ENCODE measurements around the gene PRDM5.
"Not testable (repeated sequence)": the region's sequence is repeated elsewhere in the genome, so short reads cannot be mapped to it uniquely, and the experiment has no call there.

PRDM5 gene

DNA sequence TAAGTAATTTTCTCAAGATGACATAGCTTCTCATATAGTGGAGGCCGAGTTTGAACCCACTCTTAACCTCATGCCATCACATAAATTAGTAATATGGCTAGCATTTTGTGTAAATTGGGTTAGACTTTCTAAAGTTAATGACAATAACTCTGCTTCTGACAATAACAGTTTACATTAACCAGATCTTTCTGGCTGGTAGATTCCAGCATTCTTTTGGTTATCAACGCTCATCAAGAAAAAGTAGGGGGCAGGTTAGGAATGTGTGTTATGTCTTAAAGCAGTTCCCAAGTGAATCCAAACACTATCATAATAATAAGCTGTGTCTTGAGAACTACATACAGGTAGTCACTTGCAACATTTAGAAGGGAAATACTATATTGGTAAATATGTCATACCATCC is 162.5 kb downstream of the PRDM5 start:
- no peak for DNase-seq (ENCODE audit: low read depth, low spot score)

DNA sequence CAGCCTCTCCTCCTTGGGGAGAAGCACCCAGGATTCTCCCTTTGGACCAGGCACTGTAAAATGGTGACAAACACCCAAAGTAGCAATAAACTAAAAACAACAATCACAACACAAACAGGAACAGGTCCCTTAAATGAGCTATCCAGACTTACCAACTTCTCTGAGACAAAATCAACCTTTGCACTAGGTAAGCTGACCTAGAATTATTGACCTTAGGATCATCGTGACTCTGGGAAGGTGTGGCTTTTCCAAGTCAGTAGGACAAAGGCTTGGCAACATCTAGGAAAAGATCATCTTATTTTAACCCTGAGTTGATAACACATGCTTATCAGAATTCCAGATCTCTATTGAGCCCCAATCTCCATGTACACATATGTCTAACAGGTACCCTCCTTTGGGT is 166.7 kb downstream of the PRDM5 start:
- no peak for DNase-seq (ENCODE audit: low read depth, low spot score)

DNA sequence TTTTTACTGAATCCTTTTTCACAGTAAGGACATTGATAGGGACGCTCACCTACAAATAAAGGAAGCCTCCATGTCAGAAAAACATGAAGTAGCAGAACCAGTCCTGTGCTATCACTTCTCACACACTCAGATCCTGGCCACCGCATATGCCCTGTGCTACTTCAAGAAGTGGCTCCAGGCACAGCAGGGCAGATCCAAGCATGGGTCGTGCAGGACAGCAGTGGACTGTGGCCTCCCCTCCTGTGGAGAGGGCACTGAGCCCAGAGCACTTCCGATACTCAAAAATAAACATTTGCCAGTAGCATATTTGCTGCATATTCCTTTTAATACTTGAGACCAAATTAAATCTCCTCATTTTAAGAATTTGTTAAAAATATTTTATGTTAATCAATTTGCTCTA is 167.9 kb downstream of the PRDM5 start:
- DNase-seq (ENCODE audit: low read depth, low spot score): no peak

DNA sequence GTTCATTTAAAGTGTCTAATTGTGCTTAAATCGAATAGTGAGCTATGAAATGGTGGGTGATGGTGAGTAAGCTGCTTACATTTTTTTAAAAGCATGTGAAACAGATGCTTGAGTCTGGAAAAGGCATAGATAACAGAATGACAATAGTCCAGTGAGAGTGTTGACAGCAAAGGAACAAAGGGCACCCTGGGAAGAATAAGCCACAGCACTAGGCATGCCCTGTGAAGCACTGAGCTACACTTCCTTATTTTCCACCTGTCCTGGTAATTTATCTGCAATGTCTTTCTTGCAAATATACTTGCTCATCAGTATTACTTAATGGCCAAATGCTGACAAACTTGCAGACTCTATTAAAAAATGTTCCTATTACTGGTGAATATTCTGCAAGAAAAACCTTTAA is 168.7 kb downstream of the PRDM5 start:
- DNase-seq (ENCODE audit: low read depth, low spot score): no peak

DNA sequence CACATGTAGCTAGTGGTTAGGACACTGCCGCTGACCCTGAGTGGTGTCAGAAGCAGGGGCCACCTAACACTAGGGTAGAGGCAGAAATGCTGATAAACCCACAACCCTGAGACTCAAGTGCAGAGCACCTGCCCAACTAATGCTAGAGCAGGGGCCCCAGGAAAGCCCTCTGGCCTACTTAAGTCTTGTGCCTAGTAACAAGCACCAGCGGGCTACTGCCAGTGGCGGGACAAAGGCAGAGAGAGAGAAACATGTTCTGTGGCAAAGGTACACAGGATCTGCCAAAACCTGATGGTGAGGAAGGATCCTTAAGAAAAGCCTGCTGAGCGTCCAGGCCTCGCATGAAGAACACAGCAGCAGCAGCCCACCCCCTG is 172.4 kb downstream of the PRDM5 start:
- no peak for DNase-seq (ENCODE audit: low read depth, low spot score)

DNA sequence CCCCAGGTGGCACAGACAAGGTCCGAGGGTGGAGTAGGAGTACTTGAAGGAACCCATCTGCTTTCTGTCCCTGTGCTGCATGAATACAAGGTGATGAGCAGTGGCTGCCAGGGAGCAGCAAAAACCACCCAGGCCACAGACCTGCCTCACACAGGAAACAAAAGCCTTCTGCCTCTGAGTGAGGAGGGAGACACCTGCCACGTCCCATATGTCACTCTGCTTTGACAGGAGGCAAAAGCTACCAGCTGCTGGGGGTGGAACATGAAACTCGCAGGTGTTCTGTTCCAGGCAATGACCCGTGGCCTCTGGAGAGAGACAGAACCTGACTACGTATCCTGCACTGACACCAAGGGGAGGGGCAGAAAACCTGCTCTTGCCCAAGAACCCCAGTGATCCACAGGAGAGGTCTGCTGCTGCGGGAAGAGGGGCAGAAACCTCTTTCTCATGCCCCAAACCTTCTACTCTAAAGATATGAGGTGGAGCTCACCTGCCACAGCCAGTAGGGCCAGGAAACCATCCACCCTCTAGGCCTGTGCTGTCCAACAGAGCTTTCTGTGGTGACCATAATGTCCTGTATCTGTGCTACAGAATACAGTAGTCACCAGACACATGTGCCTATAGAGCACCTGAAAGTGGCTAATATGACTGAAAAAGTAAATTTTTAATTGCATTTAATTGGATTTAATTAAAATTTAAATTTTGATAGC is 172.9 kb downstream of the PRDM5 start:
- DNase-seq (ENCODE audit: low read depth, low spot score): no peak

DNA sequence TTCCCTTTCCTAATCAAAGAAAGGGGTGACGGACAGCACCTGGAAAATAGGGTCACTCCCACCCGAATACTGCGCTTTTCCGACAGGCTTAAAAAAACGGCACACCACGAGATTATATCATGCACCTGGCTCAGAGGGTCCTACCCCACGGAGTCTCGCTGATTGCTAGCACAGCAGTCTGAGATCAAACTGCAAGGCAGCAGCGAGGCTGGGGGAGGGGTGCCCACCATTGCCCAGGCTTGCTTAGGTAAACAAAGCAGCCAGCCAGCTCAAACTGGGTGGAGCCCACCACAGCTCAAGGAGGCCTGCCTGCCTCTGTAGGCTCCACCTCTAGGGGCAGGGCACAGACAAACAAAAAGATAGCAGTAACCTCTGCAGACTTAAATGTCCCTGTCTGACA is 180.9 kb downstream of the PRDM5 start:
- DNase-seq (ENCODE audit: low read depth, low spot score): not testable (repeated sequence)

DNA sequence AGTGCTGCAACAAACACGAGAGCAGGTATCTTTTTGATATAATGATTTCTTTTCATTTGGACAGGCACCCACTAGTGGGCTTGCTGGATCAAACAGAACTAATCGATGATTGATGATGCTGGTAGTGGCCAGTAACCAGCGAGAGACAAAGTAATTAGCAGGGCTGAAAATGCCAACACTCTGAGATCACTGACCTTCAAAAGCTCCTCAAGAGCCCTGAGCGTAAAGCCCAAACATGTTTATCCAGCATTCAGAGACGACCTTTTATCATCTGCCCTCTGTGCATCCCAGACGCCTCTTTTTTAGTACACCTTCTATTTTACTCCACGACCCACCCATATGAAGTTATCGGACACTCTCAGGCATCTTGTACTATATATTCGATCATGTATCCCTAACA is 186.2 kb downstream of the PRDM5 start:
- DNase-seq (ENCODE audit: low read depth, low spot score): no peak

DNA sequence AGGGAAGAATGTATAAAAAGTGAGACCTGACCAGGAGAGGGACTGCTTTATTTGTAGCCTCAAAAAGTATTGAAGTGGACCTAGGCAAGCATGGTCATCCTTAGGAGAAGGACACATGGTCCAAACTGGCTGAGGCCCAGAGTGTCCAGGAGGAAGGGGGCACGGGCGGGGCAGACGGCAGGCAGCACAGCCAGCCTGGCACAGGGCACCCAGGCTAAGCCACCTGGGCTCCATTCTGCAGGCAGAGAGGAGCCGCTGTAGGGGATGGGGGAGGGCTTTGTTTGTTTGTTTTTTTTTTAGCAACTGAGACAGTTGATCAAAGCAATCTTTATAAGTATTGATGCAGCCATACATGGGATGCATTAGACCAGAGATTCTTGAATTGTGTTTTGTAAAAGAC is 188.6 kb downstream of the PRDM5 start:
- no peak for DNase-seq (ENCODE audit: low read depth, low spot score)

DNA sequence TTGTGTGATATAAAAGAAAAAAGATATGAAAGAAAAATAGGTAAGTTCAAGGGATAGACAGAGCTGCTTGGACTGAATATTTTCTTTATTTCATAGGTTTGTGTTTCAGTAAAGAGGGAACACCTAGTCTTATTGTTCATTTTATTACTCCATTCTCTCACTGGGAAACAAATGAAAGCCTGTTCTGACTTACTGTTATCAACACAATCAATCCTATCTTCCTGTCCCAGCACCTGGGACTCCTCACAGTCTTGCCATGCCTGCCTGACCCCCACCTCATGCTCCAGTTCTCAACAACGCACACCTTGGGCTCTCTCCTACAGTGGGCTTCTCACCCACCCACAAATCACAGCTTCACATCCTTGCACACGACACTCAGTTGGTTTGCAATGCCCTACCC is 189.5 kb downstream of the PRDM5 start:
- DNase-seq (ENCODE audit: low read depth, low spot score): no peak

DNA sequence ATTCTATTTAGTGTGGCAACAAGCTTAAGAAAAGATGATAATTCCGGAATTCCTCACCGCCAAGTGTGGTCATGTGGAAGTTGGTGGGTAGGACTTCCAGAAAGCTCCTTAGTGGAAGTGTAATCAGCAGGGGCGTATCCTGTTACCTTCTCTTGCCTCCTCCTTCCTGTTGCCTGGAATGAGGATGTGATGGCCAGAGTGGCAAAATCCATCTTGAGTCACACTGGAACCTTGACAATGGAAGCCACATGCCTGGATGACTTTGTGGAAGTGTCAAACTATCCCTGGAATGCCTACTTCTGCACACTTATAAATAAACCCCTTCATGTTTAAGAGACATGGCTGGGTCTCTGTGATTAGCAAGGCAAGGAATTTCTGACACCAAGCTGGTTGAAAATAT is 191.0 kb downstream of the PRDM5 start:
- DNase-seq (ENCODE audit: low read depth, low spot score): no peak

DNA sequence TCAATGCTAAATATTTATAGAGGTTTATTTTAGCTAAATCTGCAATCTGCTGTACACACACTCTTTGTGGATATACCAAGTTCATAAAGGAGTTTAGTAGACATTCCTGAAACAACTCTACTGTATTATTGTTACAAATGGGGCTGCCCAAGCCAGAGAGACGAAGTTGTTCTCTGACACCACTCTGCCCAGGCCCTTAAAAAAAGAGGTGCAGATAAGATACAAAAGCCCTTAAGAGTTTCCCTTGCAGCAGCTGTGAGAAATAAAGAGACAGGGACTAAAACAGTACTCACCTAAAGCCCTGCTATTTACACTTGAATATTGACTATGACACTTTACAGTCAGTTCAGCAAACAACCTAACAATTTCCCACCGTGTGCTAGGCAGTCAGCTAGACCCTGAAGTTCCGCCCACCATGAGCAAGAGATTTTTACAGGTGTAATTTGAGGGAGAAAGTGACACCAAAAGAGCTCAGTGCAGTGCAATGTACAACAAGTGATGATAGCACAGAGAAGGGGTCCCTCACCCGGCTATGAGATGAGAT is 191.7 kb downstream of the PRDM5 start:
- no peak for DNase-seq (ENCODE audit: low read depth, low spot score)

DNA sequence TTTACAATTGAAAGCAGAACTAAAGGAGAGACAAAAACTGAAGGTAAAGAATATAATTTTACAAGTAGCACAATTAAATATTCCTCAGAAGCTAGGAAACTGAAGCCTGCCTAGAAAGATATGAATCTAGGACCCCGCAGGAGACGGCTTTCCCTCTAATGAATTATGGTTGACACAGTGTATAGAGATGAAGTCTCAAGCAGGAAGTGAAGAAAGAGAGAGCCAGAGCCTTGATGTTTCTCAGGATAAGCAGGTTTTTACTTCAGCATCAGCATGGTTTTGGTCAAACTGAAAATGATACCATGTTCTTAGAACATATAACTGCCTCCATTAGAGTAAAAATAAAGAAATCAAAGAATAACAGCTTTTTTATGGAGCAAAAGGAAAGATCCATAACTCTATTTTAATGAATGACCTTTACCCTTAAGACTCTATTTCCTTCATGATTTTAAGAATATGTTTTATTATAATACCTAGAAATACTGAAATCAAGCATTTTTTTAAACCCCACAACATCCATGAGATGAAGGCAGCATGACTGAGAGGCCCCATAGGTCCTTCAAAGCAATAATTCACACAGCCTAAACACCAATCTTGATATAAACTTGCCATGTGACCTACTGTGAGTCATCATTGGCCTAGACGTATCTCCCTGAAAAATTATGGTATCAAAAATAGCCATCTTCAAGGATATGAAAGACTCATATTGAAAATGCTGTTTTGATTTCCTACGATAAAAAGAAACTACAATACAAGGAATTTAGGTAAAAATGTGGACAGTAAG is 193.4 kb downstream of the PRDM5 start:
- DNase-seq (ENCODE audit: low read depth, low spot score): no peak

DNA sequence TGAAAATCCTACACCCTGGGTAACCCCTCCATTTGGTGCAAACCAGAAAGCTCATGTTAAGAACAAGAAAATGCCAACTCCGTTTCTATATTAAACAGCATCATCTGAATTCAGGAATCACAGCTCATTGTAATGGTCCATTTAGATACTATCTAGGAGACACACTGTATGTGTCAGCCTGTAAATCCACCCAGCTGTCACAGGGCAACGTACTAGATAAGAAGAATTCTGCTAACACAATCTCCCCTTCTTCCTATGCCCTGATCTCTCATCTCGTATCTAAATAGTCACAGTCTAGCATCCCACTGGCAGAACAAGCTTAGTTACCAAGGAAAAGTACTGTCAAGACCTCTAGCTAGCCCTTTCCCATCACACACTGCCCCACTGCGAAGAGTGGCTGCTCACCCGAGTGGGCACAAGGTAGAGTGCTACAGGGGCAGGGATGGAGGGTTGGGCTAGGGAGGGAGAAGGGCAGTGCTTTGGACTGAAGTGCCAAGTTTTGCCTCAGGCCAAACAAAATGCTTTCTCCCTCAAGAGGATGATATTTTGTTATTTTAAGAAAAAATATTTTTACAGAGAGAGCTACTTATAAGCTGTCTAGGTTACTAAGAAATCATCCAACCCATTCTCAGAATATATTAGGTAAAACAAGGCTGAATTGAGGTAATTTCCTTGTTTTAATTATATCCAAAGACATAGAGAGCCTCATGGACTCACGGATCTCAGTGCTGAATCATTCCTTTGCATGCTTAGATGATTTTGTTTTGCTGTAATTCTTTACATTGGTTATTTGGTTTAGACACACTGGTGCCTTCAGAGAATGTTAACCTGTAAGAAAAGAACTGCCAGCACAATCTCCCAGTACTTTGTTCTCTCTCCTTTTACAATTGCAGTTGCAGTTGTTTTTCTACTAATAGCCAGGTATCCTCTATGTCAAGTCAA is 196.6 kb downstream of the PRDM5 start:
- DNase-seq (ENCODE audit: low read depth, low spot score): no peak

DNA sequence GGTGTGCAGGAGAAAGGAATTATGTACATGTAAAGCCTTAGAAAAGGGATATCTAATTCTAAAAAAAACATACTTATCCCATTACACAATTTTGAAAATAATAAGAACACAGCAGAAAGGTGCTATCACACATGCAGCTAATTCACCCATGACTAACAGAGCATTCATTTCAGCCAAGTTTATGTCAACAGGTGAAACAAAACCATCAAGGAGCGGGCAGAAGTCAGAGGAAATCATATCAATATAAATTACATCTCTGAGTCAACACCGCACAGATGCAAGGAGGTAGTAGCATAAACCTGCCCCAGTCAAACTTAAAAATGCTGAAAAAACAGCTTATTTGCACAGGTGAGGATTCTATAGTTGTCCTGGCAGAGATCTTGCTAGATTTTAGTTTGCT is 197.9 kb downstream of the PRDM5 start:
- no peak for DNase-seq (ENCODE audit: low read depth, low spot score)

DNA sequence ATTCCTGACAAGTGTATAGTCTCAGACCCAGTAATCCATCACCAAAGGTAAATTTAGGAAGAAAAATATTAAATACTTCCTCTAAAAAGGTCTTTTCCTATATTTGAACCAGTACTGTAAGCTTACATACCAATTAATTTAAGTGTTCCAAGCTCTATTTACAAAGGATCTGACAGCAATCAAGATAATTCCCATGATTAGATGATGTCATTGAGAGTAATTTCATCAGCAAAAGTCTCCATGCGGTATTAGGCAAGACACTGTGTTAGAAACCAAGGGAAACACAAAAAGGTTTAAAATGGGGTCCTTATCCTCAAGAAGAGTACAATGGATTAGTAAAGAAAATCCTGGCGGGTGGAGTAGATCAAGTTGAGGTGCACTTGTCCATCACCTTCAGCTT is 198.5 kb downstream of the PRDM5 start:
- DNase-seq (ENCODE audit: low read depth, low spot score): no peak

DNA sequence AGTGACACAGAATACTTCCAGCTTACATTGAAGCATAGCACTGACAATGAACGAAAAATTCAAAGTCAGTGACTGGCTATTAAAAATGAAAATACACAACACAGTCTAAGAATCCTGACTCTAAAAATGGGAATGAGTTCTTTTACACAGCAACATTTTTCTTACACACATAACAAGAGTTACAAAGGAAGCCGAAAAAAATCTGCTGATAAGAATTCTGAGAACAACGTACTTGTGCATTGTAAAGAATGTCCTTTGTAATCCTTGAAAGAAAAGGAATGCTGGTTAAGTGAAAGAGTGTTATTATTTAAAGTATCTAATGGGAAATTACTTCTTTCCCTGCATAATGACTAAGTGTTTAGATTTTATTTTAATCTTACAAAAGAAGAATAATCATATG is 199.4 kb downstream of the PRDM5 start:
- DNase-seq (ENCODE audit: low read depth, low spot score): no peak

DNA sequence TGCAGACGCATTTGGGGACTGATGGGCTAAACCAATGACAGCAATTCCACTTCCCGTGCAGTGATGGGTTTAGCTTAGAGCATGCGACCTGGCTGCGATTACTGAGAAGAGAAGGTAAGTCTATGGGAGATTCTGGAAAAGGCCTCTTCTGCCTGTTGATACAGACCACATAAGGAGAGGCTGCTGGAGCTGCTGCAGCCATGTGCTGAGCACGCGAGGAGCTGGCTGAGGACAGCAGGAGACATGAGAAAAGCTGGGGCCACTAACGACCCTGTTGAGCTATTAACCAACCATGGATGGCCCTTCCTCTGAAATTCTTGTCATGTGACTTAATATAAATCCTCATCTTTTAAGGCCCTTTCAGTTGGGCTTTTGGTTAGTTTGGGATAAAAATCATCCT is 199.9 kb downstream of the PRDM5 start:
- DNase-seq (ENCODE audit: low read depth, low spot score): no peak

DNA sequence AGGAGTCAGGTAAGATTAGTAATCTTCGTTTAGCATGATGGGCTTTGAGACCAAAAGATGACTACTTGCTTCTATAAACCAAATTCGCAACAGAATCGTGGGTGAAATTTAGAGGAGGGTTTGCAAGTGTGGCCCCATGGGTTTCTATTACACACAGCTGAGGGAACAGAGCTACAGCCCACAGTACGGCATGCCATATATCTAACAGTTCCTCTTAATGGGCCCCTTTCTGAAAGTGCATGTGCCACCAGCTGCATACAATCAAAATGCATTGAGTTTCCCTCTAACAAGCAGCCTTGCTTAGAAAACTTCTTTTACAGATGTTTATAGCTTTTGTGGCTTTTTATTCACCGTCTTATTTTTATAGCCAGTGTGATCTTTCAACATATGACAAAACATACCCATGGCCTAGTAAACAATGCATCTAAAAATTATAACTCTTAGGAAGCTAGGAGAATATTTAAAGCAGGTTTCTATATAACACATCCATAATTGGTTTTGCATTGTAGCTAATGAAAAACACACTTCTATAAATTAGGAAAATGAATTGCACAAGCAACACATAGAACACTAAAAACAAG is 202.1 kb downstream of the PRDM5 start:
- DNase-seq (ENCODE audit: low read depth, low spot score): no peak

DNA sequence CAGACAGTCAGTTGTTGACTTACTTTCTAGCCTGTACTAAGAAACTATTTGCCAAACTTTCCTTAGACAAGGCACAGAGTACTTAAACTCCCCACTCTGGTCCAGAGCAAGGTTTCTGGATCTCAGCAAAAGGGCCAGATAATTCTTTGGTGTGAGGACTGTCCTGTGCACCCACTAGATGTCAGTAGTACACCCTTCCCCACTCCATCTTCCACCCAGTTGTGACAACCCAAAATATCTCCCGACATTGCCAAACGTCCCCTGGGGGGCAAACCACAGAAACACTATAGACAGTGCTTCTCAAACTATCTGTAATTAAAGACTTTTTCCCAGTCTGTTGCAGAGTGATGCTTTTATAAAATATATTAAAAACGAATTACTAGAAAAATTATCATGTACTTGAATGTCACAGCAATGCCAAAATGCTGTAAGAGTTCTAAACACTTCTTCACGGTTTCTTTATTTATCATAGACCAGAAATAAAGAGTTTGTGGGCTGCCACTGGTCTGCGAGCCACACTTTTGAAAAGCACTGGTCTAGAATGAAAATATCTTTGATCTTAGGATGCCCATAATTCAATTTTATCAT is 203.5 kb downstream of the PRDM5 start:
- no peak for DNase-seq (ENCODE audit: low read depth, low spot score)

DNA sequence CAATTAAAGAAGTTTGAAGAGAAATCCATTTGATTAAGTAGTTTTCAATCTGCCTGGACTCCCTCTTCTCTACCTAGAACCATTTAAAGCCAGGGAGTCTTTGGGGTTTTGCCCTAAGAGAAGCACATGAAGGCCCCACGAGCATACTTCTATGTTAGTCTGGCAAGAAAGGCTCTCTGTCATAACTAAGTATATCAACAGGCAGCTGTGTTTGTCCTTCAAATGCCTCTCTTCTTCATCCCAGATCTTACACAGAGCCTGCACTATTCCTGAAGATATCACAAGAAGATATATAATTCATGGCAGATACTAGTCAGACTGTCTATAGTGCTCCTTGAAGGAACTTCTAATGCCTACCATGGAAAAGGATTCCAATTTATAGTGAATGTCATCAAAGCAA is 206.2 kb downstream of the PRDM5 start:
- DNase-seq (ENCODE audit: low read depth, low spot score): no peak

Measured in iPS DF 19.7 (cell line).